HFFc6 (cell line): Measurements from ENCODE around the gene AFF4. TPM values are rescaled to one million over a fixed set of nuclear protein-coding genes. Genes with fewer than 3 reads are reported as not detected.

ENCODE experiments used
- DNase-seq: peaks from one replicate; pipeline ENCODE4 v3.0.0-alpha.2; 2018
- H3K27ac Mint-ChIP-seq: 2 replicates; pipeline ENCODE4 v1.8.0; 2020; ENCODE audit warnings: mild to moderate bottlenecking, mixed read lengths
- H3K27me3 Mint-ChIP-seq: 2 replicates; pipeline ENCODE4 v1.8.0; 2021; ENCODE audit warnings: mild to moderate bottlenecking, moderate library complexity, mixed read lengths; ENCODE audit not compliant: insufficient read depth
- H3K36me3 Mint-ChIP-seq: 2 replicates; pipeline ENCODE4 v1.8.0; 2021; ENCODE audit warnings: low read depth, mixed read lengths
- H3K4me1 Mint-ChIP-seq: 2 replicates; pipeline ENCODE4 v1.8.0; 2020; ENCODE audit warnings: low read depth, mixed read lengths
- H3K4me3 Mint-ChIP-seq: 2 replicates; pipeline ENCODE4 v1.8.0; 2020; ENCODE audit warnings: mild to moderate bottlenecking, moderate library complexity, mixed read lengths
- H3K9me3 Mint-ChIP-seq: 2 replicates; pipeline ENCODE4 v1.8.0; 2020; ENCODE audit warnings: mild to moderate bottlenecking, mixed read lengths
- total RNA-seq, 6 experiments: library from RNA; stranded (reverse); fragmentation: NEBNext Ultra II Directional; extraction: Animal tissue kit (Norgen Biotek cat#: 25700); gene quantifications; 2 replicates in 1 of 6; 3 replicates in 5 of 6; pipeline ENCODE4 v1.2.3, GENCODE V29; 2021
- TF ChIP-seq, protein P1 (sequence below): fragments of 200-600 bp; sonication (generic); IDR thresholded peaks from 2 replicates; pipeline ENCODE4 v1.5.0; 2021; ENCODE audit warnings: antibody characterized with exemption, mild to moderate bottlenecking

The AFF4 gene
- total RNA-seq, 6 experiments from 2014 or later, result 81.1 to 92.5 (median 87.6) TPM

DNA sequence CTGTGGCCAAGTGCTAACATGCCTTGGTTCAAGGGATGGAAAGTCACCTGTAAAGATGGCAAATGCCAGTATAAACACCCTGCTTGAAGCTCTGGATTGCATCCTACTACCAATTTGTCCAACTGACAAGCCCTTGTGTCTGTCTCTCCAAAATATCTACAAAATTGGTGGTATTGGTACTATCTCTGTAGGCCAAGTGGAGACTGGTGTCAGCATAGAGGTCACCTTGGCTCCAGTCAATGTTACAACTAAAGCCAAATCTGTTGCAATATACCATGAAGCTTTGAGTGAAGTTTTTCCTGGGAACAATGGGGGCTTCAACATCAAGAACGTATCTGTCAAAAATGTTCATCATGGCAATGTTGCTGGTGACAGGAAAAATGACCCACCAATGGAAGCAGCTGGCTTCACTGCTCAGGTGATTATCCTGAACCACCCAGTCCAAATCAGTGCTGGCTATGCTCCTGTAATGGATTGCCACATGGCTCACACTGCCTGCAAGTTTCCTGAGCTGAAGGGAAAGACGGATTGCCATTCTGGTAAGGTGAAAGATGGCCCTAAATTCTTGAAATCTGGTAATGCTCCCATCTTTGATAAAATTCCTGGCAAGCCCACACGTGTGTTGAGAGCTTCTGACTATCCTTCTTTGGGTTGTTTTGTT lies 19.9 kb downstream of the AFF4 start:
- Mint-ChIP-seq H3K36me3 (peaks cover 9% of the 10 kb centered on the region; the same call in 1 of the 2 replicates), H3K4me1 (peaks cover 29% of the 10 kb centered on the region), H3K27ac (no peak overlapping the region), H3K4me3 (no peak overlapping the region), H3K27me3 (no peaks in the 10 kb centered on the region), H3K9me3 (no peaks in the 10 kb centered on the region)
- no peak for DNase-seq
- TF ChIP-seq, protein P1, sequence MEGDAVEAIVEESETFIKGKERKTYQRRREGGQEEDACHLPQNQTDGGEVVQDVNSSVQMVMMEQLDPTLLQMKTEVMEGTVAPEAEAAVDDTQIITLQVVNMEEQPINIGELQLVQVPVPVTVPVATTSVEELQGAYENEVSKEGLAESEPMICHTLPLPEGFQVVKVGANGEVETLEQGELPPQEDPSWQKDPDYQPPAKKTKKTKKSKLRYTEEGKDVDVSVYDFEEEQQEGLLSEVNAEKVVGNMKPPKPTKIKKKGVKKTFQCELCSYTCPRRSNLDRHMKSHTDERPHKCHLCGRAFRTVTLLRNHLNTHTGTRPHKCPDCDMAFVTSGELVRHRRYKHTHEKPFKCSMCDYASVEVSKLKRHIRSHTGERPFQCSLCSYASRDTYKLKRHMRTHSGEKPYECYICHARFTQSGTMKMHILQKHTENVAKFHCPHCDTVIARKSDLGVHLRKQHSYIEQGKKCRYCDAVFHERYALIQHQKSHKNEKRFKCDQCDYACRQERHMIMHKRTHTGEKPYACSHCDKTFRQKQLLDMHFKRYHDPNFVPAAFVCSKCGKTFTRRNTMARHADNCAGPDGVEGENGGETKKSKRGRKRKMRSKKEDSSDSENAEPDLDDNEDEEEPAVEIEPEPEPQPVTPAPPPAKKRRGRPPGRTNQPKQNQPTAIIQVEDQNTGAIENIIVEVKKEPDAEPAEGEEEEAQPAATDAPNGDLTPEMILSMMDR, result no peak

DNA sequence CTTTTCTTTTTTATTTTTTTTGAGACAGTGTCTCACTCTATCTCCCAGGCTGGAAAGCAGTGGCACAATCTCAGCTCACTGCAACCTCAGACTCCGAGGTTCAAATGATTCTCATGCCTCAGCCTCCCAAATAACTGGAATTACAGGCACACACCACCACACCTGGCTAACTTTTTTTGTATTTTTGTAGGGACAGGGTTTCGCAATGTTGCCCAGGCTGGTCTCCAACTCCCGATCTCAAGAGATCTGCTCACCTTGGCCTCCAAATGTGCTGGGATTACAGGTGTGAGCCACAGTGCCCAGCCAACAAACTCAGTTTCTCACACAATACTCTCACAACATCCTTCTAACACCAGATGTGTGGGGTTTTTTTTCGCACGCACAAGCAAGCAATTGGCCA lies 22.1 kb downstream of the AFF4 start:
- no peaks in the 10 kb centered on the region for H3K9me3 Mint-ChIP-seq

DNA sequence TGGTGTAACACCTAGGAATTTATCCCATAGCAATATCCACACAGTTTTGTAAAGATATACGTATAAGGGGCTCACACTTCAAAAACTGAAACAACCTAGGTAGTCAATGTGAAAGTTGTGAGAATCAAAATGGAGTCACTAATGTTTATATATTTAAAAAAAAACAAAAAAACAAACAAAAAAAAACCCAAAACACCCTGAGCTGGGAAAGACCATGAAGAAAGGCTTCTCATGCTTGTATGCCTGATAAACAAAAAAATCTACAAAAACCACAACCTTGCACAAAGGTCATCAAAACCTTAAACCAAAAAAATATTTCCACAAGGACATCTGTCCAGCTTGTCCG lies 35.4 kb downstream of the AFF4 start:
- no peaks in the 10 kb centered on the region for H3K27me3 Mint-ChIP-seq
- TF ChIP-seq, protein P1, result no peak
- no peak for DNase-seq
- H3K27ac Mint-ChIP-seq, result no peak overlapping the region
- no peak overlapping the region for H3K4me3 Mint-ChIP-seq
- no peaks in the 10 kb centered on the region; the same call in 1 of the 2 replicates for H3K4me1 Mint-ChIP-seq
- peaks cover 49% of the 10 kb centered on the region for H3K36me3 Mint-ChIP-seq
- H3K9me3 Mint-ChIP-seq, result no peaks in the 10 kb centered on the region

More for the DNA sequence above, 22.1 kb downstream of the AFF4 start:
- TF ChIP-seq, protein P1, result no peak
- Mint-ChIP-seq H3K36me3 (peaks cover 13% of the 10 kb centered on the region; the same call in 1 of the 2 replicates), H3K27ac (no peak overlapping the region), H3K27me3 (peaks cover 2% of the 10 kb centered on the region; the same call in 1 of the 2 replicates), H3K4me3 (no peak overlapping the region), H3K4me1 (peaks cover 24% of the 10 kb centered on the region)
- no peak for DNase-seq

GRCh38 chr5:132927355-132928061 lies 35.9 kb downstream of the AFF4 start:
- TF ChIP-seq, protein P1, result no peak
- Mint-ChIP-seq H3K4me1 (no peaks in the 10 kb centered on the region; the same call in 1 of the 2 replicates), H3K4me3 (no peak overlapping the region), H3K9me3 (no peaks in the 10 kb centered on the region), H3K27ac (no peak overlapping the region), H3K36me3 (peaks cover 46% of the 10 kb centered on the region), H3K27me3 (no peaks in the 10 kb centered on the region)
- DNase-seq, result no peak

- no peak overlapping the region for H3K4me3 Mint-ChIP-seq
- H3K36me3 Mint-ChIP-seq, result peaks cover 52% of the 10 kb centered on the region
- H3K27me3 Mint-ChIP-seq, result peaks cover 2% of the 10 kb centered on the region; the same call in 1 of the 2 replicates
- no peak for DNase-seq
- no peaks in the 10 kb centered on the region for H3K9me3 Mint-ChIP-seq
- no peak overlapping the region for H3K27ac Mint-ChIP-seq
- TF ChIP-seq, protein P1, result no peak
- no peaks in the 10 kb centered on the region; the same call in 1 of the 2 replicates for H3K4me1 Mint-ChIP-seq
These were observed 37.0 kb downstream of the AFF4 start for GRCh38 chr5:132926437-132926836.
